Measurements from ENCODE around the gene SCN8A. TPM values are rescaled to one million over a fixed set of nuclear protein-coding genes. Genes with fewer than 3 reads are reported as not detected.
"Not testable (repeated sequence)": the region's sequence is repeated elsewhere in the genome, so short reads cannot be mapped to it uniquely, and the experiment has no call there.

Gene SCN8A
- total RNA-seq, 4 donors from 2014 or later, result 0.28 to 4.1 TPM; not detected in 2

GRCh38 chr12:51797301-51797700 lies 206.3 kb downstream of the SCN8A start:
- Histone ChIP-seq H3K27ac (no peak overlapping the region), H3K4me3 (no peak overlapping the region), H3K4me1 (no peaks in the 10 kb centered on the region), H3K9me3 (no peaks in the 10 kb centered on the region), H3K27me3 (no peaks in the 10 kb centered on the region), H3K36me3 (no peaks in the 10 kb centered on the region)
- TF ChIP-seq, protein P1, sequence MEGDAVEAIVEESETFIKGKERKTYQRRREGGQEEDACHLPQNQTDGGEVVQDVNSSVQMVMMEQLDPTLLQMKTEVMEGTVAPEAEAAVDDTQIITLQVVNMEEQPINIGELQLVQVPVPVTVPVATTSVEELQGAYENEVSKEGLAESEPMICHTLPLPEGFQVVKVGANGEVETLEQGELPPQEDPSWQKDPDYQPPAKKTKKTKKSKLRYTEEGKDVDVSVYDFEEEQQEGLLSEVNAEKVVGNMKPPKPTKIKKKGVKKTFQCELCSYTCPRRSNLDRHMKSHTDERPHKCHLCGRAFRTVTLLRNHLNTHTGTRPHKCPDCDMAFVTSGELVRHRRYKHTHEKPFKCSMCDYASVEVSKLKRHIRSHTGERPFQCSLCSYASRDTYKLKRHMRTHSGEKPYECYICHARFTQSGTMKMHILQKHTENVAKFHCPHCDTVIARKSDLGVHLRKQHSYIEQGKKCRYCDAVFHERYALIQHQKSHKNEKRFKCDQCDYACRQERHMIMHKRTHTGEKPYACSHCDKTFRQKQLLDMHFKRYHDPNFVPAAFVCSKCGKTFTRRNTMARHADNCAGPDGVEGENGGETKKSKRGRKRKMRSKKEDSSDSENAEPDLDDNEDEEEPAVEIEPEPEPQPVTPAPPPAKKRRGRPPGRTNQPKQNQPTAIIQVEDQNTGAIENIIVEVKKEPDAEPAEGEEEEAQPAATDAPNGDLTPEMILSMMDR (IDR thresholded peaks at IDR 0.05), result no peak
- TF ChIP-seq POLR2A (IDR thresholded peaks at IDR 0.05), result no peak
- no peak for DNase-seq

DNA sequence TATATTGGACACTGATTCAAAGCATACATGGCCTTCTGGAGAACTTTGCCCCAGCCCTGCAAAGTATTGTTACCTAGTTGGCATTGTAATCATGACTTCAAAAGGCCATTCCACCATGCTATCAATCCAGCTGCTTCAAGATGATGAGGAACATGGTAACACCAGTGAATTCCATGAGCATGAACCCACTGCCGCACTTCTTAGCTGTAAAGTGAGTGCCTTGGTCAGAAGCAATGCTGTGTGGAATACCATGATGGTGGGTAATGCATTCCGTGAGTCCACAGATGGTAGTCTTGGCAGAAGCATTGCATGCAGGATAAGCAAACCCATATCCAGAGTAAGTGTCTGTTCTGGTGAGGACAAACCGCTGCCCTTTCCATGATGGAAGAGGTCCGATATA lies 207.0 kb downstream of the SCN8A start:
- not testable (repeated sequence) for H3K36me3 ChIP-seq, H3K4me3 ChIP-seq, H3K4me1 ChIP-seq, H3K27ac ChIP-seq, H3K9me3 ChIP-seq, DNase-seq, H3K27me3 ChIP-seq

DNA sequence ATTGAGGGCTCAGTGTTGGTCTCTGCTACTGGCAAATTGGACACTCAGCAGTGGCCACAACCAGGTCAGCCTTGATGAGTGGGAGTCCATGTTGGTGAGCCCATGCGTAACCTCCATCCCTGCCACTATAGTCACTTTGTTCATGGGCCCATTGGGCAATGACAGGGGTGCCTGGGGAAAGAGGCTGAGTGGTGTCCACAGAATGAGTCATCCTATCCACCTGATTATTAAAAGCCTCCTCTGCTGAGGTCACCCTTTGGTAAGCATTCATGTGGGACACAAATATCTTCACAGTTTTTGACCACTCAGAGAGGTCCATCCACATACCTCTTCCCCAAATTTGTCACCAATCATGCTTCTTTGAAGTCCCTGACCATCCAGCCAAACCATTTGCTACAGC lies 207.5 kb downstream of the SCN8A start:
- TF ChIP-seq, protein P1 (IDR thresholded peaks at IDR 0.05), result no peak
- no peak for TF ChIP-seq POLR2A (IDR thresholded peaks at IDR 0.05)
- no peak overlapping the region for H3K4me3 ChIP-seq
- H3K9me3 ChIP-seq, result no peaks in the 10 kb centered on the region
- no peak overlapping the region for H3K27ac ChIP-seq
- no peaks in the 10 kb centered on the region for H3K36me3 ChIP-seq
- no peaks in the 10 kb centered on the region for H3K4me1 ChIP-seq
- H3K27me3 ChIP-seq, result no peaks in the 10 kb centered on the region
- no peak for DNase-seq

- no peak for DNase-seq
- no peaks in the 10 kb centered on the region for H3K36me3 ChIP-seq
- H3K27me3 ChIP-seq, result no peaks in the 10 kb centered on the region
- no peak overlapping the region for H3K4me3 ChIP-seq
- TF ChIP-seq, protein P1 (IDR thresholded peaks at IDR 0.05), result no peak
- TF ChIP-seq POLR2A (IDR thresholded peaks at IDR 0.05), result no peak
- H3K9me3 ChIP-seq, result no peaks in the 10 kb centered on the region
- H3K4me1 ChIP-seq, result no peaks in the 10 kb centered on the region
- H3K27ac ChIP-seq, result no peak overlapping the region
Observed at GRCh38 chr12:51801027-51801426, 210.0 kb downstream of the SCN8A start.

- no peaks in the 10 kb centered on the region for H3K36me3 ChIP-seq
- H3K4me3 ChIP-seq, result no peak overlapping the region
- H3K27me3 ChIP-seq, result no peaks in the 10 kb centered on the region
- DNase-seq, result no peak
- H3K4me1 ChIP-seq, result no peaks in the 10 kb centered on the region
- no peaks in the 10 kb centered on the region for H3K9me3 ChIP-seq
- no peak overlapping the region for H3K27ac ChIP-seq
- TF ChIP-seq, protein P1 (IDR thresholded peaks at IDR 0.05), result no peak
- no peak for TF ChIP-seq POLR2A (IDR thresholded peaks at IDR 0.05)
Observed at GRCh38 chr12:51806896-51807295, 215.9 kb downstream of the SCN8A start.

- Histone ChIP-seq H3K27me3 (no peaks in the 10 kb centered on the region), H3K4me1 (no peaks in the 10 kb centered on the region), H3K27ac (no peak overlapping the region), H3K36me3 (no peaks in the 10 kb centered on the region), H3K9me3 (no peaks in the 10 kb centered on the region), H3K4me3 (no peak overlapping the region)
- no peak for DNase-seq
- TF ChIP-seq POLR2A (IDR thresholded peaks at IDR 0.05), result no peak
- TF ChIP-seq, protein P1 (IDR thresholded peaks at IDR 0.05), result no peak
Observed at GRCh38 chr12:51809193-51809592, 218.2 kb downstream of the SCN8A start.
